ENCODE results near the gene ERBB4. TPM values are rescaled to one million over a fixed set of nuclear protein-coding genes. Genes with fewer than 3 reads are reported as not detected.
A peak's percentile ranks its signal among the peaks of the same experiment; 100 is the strongest.

ERBB4 gene
- total RNA-seq, 1 donor from 2014 or later: 10.2 TPM

- H3K9me3 Mint-ChIP-seq: no peaks in the 10 kb centered on the region
- H3K27ac Mint-ChIP-seq (ENCODE audit: unreplicated experiment): no peak overlapping the region
- peak overlapping the region; percentile 94 for H3K4me3 Mint-ChIP-seq
- H3K4me1 Mint-ChIP-seq: peaks cover 26% of the 10 kb centered on the region
- H3K36me3 Mint-ChIP-seq (ENCODE audit: low read depth): no peaks in the 10 kb centered on the region
- DNase-seq (ENCODE audit: low read depth, low spot score): no peak
- H3K27me3 Mint-ChIP-seq (ENCODE audit: low read depth): peaks cover 47% of the 10 kb centered on the region
- TF ChIP-seq CTCF (conservative IDR thresholded peaks at IDR 0.05): no peak
These were observed 674 bp upstream of the ERBB4 start for GRCh38 chr2:212539072-212539880.

- TF ChIP-seq CTCF (conservative IDR thresholded peaks at IDR 0.05): no peak
- H3K36me3 Mint-ChIP-seq (ENCODE audit: low read depth): no peaks in the 10 kb centered on the region
- no peaks in the 10 kb centered on the region for H3K9me3 Mint-ChIP-seq
- H3K4me1 Mint-ChIP-seq: peaks cover 28% of the 10 kb centered on the region
- H3K27me3 Mint-ChIP-seq (ENCODE audit: low read depth): peaks cover 50% of the 10 kb centered on the region
- peak overlapping the region; percentile 99 for H3K4me3 Mint-ChIP-seq
- H3K27ac Mint-ChIP-seq (ENCODE audit: unreplicated experiment): peak overlapping the region; percentile 81
- peak; percentile 14 for DNase-seq (ENCODE audit: low read depth, low spot score)
These were observed 787 bp downstream of the ERBB4 start for GRCh38 chr2:212537726-212538304.

- H3K27ac Mint-ChIP-seq (ENCODE audit: unreplicated experiment): peak overlapping the region; percentile 68
- no peaks in the 10 kb centered on the region for H3K36me3 Mint-ChIP-seq (ENCODE audit: low read depth)
- H3K9me3 Mint-ChIP-seq: no peaks in the 10 kb centered on the region
- H3K4me3 Mint-ChIP-seq: peak overlapping the region; percentile 99
- DNase-seq (ENCODE audit: low read depth, low spot score): peak; percentile 11
- H3K4me1 Mint-ChIP-seq: peaks cover 28% of the 10 kb centered on the region
- H3K27me3 Mint-ChIP-seq (ENCODE audit: low read depth): peaks cover 50% of the 10 kb centered on the region
- TF ChIP-seq CTCF (conservative IDR thresholded peaks at IDR 0.05): no peak
These were observed 1.5 kb downstream of the ERBB4 start for GRCh38 chr2:212536817-212537725.

- Mint-ChIP-seq H3K27me3 (ENCODE audit: low read depth) (peaks cover 50% of the 10 kb centered on the region), H3K4me1 (peaks cover 28% of the 10 kb centered on the region), H3K9me3 (no peaks in the 10 kb centered on the region), H3K27ac (ENCODE audit: unreplicated experiment) (peak overlapping the region; percentile 63), H3K4me3 (peak overlapping the region; percentile 99), H3K36me3 (ENCODE audit: low read depth) (no peaks in the 10 kb centered on the region)
- peak; percentile 35 for DNase-seq (ENCODE audit: low read depth, low spot score)
- peak; percentile 41 for TF ChIP-seq CTCF (conservative IDR thresholded peaks at IDR 0.05)
These were observed 2.4 kb downstream of the ERBB4 start for GRCh38 chr2:212535996-212536816.

GRCh38 chr2:212534336-212534735 lies 4.3 kb downstream of the ERBB4 start:
- no peak for DNase-seq (ENCODE audit: low read depth, low spot score)
- no peak overlapping the region for H3K27ac Mint-ChIP-seq (ENCODE audit: unreplicated experiment)
- no peaks in the 10 kb centered on the region for H3K9me3 Mint-ChIP-seq
- no peak for TF ChIP-seq CTCF (conservative IDR thresholded peaks at IDR 0.05)
- H3K36me3 Mint-ChIP-seq (ENCODE audit: low read depth): no peaks in the 10 kb centered on the region
- peaks cover 22% of the 10 kb centered on the region for H3K4me1 Mint-ChIP-seq
- H3K4me3 Mint-ChIP-seq: peak overlapping the region; percentile 50
- H3K27me3 Mint-ChIP-seq (ENCODE audit: low read depth): peaks cover 37% of the 10 kb centered on the region
